Activated CD8-positive, alpha-beta memory T cell treated with anti-CD3 and anti-CD28 coated beads for 48 hours (primary cell): ENCODE results near the gene NKPD1.

ENCODE experiments used
- DNase-seq, 3 experiments: peaks; one replicate each; pipeline ENCODE4 v3.0.0-alpha.2; 2020; ENCODE audit warnings: low read depth in 2 of 3, low spot score in 2 of 3

The NKPD1 gene

DNA sequence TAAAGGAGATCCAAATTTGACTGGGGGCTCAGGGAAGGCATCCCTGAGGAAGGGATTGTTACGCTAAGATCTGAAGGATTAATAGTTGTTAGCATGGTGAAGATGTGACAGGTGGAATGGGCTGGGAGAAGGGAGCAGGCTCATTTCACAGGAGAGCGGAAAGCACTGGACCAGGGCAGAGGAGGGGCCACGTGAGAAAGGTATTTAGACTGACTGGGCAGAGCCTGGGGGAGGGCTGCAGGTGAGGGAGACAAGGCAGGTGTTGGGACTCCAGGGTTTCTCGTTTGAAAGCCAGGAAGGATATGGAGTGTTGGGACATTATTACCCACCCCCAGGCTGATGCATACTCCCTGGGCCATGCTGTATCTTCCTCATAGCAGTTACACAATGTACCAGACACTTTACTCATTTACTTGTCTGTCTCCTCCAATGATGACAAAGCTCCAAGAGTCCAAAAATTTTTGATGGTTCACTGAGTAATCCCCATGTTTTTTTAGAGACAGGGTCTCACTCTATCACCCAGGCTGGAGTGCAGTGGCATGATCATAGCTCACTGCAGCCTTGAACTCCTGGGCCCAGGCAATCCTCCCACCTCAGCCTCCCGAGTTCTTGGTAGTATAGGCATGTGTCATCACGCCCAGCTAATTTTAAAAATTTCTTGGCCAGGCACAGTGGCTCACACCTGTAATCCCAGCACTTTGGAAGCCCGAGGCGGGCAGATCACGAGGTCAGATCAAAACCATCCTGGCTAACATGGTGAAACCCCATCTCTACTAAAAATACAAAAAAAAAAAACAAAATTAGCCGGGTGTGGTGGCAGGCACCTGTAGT lies 14.9 kb upstream of the NKPD1 start:
- no peak for DNase-seq

- DNase-seq, result no peak
These were observed 13.0 kb upstream of the NKPD1 start for GRCh38 chr19:45173816-45174215.

DNA sequence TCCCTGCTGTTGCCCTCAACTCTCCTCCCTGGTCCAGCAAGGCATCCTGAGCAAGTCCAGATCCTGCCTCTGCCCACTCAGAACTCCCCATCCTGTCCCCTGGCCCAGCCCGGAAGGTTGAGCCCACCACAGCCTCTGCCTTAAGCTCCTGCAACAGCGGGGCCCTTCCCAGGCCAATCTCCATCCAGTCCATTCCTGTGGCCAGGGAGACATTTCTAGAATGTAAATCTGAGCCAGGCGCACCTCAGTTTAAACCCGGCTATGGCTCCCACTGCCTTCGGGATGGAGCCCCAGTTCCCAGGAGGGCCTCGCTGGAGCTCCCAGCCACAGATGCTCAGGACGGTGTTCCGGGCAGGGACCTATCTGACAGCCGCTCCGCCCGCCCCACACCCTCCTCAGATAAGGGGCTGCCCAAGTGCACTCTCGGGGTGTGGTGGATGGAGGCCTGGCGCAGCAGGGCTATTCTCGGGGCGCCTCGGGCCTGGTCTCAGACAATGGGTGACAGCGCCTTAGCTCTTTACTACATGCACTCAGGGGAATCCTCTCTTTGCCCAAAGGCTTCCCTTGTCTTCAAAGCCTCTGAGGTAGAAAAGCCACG lies 11.9 kb upstream of the NKPD1 start:
- no peak for DNase-seq

DNA sequence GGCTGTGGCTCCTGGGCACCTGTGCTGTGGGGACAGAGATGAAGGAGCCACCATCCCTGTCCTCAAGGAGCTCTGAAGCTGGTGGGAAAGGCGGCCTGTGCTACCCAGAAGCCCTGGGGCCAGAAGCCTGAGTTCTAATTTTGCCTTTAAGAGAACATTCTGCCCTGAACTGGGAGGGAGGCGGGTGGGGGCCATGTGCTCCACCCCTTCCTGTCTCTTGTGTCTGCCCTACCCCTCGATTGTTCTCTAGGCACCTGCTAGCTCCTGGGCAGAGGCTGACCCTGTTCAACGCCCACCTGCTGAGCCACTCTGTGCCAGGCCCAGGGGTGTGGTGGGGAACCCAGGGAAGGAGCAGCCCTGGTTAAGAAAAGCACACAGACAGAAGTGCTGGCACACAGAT lies 11.4 kb upstream of the NKPD1 start:
- no peak for DNase-seq

DNA sequence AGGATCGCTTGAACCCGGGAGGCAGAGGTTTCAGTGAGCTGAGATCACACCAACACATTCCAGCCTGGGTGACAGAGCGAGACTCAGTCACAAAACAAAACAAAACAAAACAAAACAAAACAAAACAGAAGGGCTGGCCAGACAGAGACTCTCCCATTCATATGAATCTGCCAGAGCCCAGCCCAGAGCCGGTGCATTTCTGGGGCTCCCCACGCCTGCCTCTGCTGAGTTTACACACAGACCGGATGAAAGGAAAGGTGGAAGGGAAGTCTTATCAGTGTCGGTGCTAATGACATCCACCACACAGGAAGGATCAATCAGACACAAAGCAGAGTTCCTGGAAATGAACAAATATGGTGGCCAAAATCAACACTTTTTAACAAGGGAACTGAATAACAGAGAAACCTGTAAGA lies 10.4 kb upstream of the NKPD1 start:
- DNase-seq, result no peak

DNA sequence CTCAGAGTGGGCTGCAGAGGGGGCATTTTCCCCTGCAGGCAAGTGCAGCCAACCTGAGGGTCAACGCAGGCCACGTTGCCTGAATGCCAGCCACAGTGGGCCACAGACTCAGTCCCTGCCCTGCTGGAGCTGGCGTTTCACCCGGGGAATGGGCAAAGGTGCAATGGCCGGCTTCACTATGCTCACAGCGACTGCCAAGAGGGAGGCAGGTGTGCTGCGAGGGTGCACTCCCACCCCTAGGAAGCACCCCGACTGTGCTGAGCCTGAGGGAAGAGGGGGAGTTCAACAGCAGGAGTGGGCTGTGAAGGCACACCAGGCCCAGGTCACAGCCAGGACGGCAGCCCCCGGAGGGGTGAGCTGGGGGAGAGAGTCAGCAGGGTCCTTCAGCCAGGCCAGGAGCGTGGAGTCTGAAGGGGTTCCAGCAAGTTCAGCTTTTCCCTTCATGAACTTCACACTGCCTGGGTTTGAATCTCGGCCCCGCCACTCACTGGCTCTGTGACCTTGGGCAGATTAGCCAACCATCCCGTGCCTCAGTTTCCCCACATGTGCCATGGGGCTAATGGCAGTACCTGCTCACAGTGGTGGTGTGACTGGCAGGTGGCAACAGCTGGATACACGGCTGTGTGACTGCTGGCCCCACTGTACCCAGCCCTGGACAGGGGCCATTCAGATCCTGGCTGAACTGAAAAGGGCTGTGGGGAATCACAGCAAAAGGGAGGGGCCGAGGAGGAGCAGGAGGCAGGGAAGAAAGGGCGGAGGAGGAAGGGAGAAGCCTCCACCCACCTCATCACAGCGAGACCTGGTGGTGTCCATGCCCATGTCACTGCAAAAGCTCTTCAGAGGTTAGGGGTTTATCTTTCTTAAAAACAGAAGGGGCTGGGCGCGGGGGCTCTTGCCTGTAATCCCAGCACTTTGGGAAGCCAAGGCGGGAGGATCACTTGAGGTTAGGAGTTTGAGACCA lies 9.6 kb upstream of the NKPD1 start:
- no peak for DNase-seq

DNA sequence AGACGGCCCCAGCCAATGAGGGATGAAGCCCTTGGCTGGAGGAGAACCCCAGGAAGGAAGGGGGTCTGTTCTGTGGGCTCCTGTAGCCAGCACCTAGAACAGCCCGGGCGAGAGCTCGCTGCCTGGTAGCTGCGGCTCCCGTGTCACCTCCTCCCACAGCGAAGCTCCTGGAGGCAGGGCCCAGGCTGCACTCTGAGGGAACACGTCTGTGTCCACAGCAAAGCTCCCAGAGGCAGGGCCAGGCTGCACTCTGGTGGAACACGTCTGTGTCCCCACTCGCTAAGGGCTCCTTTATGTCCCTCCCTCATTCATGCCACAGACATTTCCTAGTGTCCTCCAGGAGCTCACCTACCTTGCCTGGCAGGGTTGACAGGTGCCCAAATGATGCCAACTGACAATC lies 8.8 kb upstream of the NKPD1 start:
- DNase-seq, result no peak

GRCh38 chr19:45168767-45169351 lies 8.1 kb upstream of the NKPD1 start:
- DNase-seq, result no peak

- DNase-seq, result no peak
These were observed 6.0 kb upstream of the NKPD1 start for GRCh38 chr19:45166723-45167252.

DNA sequence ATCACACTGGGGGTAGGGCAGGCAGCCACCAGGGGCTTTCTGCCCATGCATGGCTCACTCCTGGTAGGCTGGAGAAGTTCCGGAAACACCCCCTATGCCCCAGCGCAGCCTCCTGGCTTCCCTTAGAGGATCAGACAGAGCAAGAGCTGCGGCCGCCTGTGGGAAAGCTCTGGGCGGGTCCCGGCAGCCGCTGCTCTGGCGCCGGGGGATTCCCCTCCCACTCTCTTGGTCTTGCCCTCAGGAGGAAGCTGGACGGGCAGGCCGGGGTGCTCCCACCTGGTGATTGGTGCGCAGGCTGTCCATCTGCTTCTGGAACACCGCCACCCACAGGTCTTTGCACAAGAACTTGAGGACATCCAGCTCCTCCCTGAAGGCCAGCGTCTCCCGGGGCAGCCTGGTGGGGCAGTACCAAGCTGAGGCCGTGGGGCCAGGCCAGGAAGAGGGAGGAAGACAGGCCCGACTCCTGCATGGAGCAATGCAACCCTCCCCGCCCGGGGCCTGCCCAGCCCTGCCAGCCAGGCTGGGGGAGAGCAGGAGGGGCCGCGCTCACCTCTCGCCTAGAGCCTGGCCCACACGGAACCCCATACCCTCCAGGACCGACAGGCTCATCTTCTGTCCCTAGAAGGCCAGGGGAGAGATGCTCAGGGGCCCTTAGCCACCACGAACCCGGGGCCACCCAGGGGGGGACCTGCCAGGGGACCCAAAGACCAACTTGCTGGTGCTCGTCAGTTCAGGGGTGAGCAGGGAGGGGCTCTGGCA lies 4.0 kb upstream of the NKPD1 start:
- no peak for DNase-seq

DNA sequence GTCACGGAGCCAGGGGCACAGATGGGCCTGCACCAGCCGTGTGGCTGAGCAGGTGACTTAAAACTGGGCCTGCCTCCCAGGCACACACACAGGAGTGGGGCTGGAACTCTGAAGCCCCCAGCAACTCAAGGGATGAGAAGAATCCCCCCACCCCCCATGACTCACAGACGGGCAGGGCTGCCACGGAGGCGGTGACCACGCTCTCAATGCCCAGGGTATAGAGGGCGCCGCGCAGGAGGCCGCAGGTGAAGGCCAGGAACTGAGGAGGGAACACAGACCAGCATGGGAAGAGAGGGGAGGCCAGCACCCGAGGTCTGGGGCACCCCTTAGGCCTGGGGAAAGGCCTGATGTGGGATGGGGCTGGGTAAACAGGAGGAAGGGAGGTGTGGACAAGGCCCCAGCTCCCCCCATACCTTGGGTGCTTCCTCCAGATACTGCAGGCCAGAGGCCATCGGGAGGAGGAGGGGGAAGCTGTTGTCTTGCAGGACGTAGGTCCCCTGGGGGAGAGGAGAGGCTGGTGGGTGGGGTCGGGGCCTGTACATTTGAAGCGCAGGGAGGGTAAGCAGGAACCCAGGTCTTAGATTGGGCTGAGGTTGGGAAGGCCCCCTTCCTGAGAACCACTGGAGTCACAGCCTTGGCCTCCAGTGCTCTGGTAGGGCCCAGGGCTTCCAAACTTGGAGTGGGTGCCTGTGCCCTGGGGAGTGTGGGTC lies 3.1 kb upstream of the NKPD1 start:
- DNase-seq, result no peak

- DNase-seq, result no peak
These were observed 2.4 kb upstream of the NKPD1 start for GRCh38 chr19:45163156-45163555.

DNA sequence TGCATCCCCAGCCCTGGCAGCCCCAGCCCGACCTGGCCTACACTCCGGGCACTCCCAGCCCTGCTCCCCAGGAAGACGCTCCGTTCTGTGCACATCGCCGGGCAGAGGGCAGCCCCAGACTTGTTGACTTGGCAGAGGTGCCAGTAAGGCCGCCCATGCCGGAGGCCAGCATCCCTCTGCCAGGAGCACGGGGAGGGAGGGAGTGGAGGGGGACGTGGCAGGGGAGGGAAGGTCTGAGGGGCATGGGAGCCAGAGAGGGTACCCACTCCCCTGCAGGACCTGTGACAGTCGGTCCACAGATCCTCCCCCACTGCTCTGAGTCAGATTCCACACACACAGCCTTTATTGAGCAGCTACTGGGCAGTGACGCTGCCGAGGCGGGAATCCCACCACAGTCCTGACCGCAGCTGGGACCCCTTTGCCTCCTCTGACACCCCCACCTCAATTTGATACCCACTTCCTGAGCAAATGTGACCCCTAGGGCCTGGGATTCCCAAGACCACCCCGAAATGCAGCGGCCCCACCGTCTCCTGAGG lies 1.9 kb upstream of the NKPD1 start:
- DNase-seq, result no peak

DNA sequence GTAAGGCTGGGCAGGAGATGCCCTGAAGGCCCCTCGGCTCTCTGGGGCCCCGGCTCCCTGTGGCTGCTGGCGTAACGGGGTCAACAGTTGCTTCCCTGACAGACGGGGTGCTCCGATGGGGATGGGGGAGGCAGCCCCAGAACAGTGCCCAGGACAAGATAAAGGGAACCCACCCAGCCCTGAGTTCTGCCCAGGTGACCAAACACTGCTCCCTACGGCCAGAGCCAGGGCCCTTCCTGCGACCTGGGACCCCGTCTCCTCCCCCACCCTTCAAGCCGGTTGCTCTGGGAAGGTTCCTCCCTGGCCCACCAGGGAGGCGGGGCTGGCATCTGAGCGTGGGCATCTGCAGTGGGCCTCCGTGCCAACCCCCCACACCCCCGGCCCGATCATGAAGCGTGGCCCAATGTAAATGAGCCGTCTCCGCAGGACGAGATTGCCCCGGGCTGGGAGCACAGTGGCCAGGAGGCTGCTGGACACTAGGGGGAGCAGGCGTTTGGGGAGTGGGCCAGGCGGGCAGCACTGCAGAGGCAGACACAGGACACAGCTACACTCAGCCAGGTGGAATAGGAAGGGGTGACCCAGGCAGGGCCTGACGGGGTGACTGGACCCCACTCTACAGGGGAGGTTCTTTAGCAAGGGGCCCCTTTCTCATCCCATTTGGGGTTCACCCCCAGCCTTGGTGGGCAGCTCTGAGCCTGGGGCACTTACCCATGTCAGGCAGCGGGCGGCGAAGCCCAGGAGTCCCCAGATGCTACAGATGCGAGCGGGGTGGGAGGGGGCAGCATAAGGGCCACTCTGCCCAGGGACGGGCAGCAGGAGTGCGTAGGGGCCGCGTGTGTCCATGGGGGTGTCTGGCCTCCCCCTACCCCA lies 1.2 kb upstream of the NKPD1 start:
- DNase-seq, result no peak

- no peak for DNase-seq
These were observed 834 bp downstream of the NKPD1 start for GRCh38 chr19:45159971-45160324.

DNA sequence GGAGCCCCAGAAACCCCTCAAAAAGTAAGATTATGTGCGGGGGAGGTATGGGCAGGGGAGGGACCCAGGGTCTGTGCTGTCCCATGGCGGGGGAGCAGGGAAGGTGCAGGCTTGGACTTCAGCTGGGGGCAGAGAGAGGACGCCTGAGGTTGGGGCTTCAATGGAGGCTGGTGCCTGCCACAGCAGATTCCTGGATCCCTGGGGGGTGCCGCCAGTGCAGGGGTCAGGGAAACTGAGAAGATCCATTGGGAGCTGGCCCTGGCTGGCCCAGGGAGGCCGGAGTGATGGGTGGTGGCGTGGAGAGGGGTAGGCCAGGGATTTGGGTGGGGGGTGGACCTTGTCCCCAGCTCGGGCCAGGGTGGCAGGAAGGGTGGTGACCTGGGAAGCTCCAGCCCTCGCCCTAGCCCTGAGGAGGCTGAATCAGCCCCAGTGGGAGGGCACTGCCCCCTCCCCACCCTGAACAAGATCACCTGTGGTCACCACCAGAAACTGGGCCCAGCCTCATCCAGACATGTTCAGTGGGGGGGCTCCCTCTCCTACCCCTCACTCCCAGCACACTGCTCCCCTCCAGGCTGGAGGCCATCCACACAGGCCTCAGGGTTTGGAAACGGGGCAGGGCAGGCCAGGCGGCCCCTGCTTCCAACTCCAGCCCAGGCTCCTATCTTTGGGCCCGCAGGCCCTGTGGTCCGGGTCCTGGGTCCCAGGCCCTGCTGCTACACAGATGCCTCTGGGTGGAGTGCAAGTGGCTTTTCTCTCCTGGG lies 1.4 kb downstream of the NKPD1 start:
- no peak for DNase-seq

- DNase-seq, result no peak
These were observed 2.1 kb downstream of the NKPD1 start for GRCh38 chr19:45158503-45159209.
